ENCODE results near the gene PTGDS.
A peak's percentile ranks its signal among the peaks of the same experiment; 100 is the strongest.

PTGDS gene

GRCh38 chr9:136974817-136975535, 2.3 kb upstream of the PTGDS start:
- DNase-seq (ENCODE audit: low spot score), result no peak

DNA sequence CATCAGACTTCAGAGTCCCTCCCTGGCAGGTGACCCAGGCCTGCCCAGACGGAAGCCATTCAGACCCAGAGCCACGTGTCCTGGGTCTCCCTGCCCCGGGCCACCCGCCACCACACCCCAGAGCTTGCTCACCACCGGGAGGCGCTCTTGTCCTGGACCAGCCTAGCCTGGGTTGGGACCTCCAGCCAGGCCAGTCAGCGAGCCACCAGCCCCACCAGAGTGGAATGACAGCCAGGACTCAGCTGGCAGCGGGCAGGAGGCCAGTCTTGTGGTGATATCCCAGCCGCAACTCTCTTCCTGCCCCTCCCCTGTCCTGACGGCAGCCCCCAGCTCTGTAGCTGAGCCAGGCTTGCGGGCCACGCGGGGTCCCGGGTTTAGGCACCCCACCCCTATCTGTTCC, 1.7 kb upstream of the PTGDS start:
- peak; percentile 59 for DNase-seq (ENCODE audit: low spot score)

DNA sequence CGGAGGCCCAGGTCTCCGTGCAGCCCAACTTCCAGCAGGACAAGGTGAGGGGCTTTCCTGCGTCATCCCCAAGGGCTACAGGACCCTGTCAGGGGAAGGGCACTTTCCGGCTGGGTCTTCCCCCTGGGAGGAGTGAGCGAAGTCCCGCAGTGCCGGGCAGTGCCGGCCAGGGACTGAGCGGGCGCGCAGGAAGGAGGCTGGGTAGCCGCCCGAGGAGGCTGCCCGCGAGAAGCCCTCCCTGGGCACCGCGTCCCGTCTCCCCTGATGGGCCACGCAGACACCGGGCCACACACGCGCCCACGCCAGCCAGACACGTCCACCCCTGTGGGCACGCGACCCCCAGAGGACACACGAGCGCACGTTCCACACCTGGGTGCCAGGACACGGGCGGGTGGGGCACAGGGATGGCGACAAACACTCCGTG, 357 bp downstream of the PTGDS start:
- no peak for DNase-seq (ENCODE audit: low spot score)

DNA sequence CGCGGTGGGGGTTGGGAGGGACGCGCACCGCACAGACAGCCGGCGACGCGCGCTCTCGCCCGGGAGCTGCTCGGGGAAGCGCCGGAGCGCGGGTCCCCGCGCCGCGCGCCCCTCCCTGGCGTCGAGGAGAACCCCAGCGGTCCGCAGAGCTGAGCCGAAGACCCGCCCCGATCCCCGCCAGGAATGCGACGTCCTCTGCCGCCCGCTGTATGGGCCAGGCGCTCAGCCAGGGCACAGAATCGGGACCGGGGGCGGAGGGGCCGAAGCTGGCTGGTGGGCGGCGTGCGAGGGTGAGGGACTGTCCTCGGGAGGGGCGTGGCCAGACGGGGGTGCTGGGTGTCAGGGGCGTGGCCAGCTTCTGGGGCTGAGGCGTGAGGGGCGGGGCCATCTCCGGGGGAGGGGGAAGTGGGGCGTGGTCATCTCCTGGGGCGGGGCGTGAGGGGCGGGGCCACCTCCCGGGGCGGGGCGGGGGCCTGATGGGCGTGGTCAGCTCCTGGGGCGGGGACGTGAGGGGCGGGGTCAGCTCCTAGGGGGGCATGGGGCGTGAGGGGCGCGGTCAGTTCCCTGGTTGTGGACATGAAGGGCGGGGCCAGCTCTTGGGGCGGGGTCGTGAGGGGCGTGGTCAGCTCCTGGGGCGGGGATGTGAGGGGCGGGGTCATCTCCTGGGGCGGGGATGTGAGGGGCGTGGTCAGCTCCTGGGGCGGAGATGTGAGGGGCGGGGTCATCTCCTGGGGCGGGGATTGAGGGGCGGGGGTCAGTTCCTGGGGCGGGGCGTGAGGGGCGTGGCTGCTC, 965 bp downstream of the PTGDS start:
- DNase-seq (ENCODE audit: low spot score), result peak; percentile 68

DNA sequence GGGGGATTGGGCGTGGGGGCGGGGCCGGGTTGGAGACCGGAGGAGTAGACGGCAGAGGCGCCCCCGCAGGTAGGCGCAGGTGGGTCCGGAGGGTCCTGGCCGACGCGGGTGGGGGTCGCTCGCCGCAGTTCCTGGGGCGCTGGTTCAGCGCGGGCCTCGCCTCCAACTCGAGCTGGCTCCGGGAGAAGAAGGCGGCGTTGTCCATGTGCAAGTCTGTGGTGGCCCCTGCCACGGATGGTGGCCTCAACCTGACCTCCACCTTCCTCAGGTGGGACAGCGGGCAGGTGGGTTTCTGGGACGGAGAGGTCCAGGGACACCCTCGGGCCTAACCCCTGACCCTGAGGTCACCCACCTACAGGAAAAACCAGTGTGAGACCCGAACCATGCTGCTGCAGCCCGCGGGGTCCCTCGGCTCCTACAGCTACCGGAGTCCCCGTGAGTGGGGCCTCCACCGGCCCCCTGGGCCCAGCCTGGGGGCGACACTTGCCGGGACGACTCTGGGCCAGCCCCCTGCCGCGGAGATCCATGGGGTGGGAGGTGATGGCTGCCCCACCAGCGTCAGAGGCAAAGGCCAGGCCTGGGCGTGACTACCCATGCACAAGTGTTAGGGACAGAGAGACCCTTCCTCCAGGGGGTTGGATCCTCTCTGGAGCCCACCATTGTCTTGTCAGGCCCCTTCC, 1.7 kb downstream of the PTGDS start:
- no peak for DNase-seq (ENCODE audit: low spot score)

DNA sequence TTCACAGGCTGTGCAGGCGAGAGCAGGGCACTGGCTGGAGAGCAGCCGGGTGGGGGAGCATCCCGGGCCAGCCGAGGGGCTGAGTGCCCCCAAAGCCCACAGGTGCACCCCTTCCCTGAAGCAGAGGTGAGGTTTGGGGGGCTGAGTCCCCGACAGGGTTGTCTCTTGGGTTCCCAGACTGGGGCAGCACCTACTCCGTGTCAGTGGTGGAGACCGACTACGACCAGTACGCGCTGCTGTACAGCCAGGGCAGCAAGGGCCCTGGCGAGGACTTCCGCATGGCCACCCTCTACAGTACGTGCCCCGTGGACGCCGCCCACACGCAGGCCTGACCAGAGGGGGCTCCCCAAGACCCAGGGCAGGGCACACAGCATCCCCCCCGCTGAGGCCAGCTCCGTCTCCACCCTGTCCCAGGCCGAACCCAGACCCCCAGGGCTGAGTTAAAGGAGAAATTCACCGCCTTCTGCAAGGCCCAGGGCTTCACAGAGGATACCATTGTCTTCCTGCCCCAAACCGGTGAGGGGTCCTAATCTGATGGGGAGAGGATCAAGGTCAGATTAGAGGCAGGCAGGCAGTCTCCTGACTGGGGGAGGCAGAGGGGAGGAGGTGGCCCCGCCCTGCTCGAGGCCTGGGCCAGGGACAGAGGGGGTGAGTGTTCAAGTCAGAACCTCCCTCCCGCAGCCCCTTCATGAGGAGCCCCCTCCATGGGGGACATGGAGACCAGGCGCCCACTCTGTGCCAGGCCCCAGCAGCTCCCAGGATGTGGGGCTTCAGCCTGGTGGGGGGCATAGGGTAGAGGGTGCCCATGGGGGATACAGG, 2.7 kb downstream of the PTGDS start:
- DNase-seq (ENCODE audit: low spot score), result no peak

GRCh38 chr9:136980669-136981478, 3.6 kb downstream of the PTGDS start:
- DNase-seq (ENCODE audit: low spot score), result no peak

DNA sequence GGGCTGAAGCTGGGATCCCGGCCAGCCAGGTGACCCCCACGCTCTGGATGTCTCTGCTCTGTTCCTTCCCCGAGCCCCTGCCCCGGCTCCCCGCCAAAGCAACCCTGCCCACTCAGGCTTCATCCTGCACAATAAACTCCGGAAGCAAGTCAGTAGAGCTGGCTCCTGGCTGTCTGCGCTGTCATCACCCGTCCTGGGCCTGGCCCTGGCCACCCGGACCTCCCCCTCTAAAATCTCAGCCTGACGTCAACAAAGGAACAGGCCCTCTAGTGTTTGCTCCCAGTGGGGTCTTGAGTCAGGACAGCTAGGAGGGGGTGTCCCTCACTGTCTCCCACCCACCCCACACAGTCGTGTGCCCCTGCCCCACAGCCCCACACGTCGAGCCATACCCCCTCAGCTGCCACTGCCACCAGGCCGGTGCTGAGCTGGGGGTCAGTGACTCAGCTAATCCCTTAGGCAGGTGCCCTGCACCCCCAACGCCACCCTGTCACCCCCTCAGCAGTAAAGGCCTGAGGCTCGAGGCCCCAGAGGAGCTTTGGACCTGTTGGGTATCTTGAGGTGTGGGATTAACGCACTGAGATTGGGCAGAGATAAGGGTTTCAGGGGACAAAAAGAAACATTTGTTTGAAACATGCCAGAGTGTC, 4.4 kb downstream of the PTGDS start:
- DNase-seq (ENCODE audit: low spot score), result no peak

DNA sequence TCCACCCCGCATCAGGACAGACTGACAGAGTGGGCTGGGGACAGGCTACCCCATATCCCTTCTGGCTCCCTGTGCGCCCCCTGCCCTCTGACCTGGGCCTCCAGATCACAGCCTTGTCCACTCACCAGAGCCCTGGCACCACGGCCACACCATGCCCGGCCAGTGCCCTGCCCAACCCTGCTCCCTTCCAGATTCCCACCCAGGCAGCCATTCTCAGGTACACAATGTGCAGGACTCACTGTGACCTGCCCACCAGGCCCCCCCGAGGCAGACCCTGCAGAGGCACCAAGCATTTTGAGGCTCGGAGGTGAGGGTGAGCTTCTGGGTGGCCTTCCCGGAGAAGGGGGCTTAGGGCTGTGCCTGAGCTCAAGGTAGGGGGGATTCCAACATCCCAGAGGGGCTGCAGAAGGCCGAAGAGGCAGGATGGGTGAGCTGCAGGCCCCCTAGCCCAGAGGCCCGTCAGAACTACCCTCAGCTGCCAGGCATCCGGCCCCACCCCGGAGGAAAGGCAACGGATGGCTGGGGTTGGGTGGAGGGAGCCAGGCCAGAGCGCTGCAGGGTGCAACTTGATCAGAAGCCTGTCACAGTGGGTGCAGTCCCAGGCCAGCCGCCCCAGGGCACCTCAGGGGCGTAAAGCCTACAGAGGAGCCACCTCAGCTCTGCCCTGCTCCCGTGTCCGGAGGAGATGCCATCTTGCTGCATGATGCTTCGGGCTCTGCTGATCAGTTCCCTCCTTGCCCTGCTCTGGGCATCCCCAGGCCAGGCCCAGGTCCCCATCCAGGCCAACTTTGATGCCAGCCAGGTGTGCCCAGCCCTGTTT, 5.1 kb downstream of the PTGDS start, which contains the start of gene LCNL1:
LCNL1 (plus strand) TSS at position 762 of the 820 bp plus-strand sequence. CDS start 594 bp downstream, outside the sequence.
- no peak for DNase-seq (ENCODE audit: low spot score)

DNA sequence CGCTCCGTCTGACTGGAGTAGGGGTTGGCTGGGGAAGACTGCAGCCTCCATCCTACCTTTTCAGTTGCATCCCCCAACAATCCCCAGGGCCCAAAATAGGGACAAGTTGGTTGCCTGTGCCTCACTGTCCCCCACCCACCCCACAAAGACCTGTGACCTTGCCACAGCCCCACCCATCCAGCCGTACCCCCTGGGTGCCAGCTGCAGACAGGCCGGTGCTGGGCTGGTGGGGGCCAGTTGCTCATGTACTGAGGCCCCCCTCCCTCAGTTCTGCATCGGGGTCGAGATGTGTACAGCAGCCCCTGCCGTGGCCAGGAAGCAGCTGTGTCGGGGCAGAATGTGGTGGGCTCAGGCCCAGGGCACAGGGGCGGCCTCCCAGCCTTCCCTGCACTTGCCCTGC, 5.9 kb downstream of the PTGDS start:
- DNase-seq (ENCODE audit: low spot score), result no peak

GRCh38 chr9:136983656-136984314, 6.5 kb downstream of the PTGDS start:
- DNase-seq (ENCODE audit: low spot score), result no peak

DNA sequence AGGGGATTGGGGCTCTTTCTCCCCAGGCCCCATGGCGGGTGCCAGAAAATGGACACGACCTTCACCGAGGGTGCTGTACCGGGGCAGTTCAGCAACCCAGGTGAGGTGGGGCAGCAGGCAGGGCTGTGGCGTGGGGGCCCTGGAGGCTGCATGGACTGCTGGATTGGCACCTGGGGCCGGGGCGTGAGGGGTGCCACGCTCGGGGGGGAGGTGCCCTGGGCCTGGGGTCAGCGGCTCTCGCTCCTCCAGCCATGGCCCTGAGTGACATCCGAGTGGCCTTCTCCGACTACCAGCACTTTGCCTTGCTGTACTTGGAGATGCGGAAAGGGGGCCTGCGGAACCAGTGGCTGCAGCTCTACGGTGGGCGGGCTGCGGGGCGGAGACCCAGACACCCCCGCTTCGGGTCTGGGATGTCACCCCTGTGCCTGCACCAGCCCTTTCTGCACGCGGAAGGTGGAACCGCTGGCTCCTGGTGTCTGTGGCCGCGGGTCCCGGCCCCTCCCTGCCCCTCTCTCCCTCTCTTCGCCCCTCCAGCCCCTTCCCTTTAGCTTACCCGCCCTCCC, 7.2 kb downstream of the PTGDS start:
- DNase-seq (ENCODE audit: low spot score), result no peak

- no peak for DNase-seq (ENCODE audit: low spot score)
Measured at GRCh38 chr9:136985027-136985602, 7.8 kb downstream of the PTGDS start.

GRCh38 chr9:136985853-136986252, 8.5 kb downstream of the PTGDS start:
- DNase-seq (ENCODE audit: low spot score), result no peak

DNA sequence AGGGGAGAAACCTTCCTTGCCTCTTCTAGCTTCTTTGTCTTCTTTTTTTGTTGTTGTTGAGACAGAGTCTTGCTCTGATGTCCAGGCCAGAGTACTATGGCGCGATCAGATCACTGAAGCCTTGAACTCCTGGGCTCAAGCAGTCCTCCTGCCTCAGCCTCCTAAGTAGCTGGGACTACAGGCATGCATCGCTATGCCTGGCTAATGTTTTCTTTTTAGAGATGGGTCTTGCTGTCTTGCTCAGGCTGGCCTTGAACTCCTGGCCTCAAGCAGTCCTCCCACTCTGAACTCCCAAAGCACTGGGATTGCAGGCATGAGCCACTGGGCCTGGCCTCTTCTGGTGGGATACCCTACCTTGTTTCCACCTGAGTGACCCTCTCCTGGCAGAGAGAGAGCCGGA, 11.6 kb downstream of the PTGDS start:
- no peak for DNase-seq (ENCODE audit: low spot score)

DNA sequence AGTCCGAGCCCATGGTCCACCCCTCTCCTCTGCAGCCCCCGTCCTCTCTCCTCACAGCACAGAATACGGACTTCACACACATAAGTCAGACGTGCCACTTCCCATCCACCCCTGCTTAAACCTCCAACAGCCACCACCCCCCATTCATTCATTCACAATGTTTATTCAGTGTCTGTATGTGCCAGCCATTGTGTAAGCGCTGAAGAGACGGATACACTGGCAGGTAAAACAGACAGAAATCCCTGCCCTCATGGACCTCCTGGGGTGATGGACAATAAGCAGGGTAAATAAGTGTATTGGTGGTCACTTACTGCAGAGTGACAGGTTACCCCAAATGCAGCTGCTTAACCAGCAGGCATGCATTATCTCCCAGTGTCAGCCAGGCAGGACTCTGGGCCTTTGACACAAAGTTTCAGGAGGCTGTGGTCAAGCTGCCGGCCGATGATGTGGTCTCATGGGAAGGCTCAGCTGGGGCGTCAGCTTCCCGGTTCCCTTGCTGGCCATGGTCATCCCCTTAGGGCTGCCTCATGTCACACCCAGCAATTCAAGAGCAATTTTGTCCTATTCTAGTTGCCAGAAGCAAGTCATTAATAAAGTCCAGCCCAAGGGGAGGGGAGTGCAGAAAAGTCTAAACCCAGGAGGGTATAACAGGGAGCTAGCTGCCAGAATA, 13.1 kb downstream of the PTGDS start:
- DNase-seq (ENCODE audit: low spot score), result no peak

GRCh38 chr9:136991993-136992818, 14.9 kb downstream of the PTGDS start, which contains the start of gene PAXX:
PAXX (plus strand) TSS chr9:136992422; CDS start chr9:136992444, 22 bp downstream.
- DNase-seq (ENCODE audit: low spot score), result peak; percentile 91

Data from SW480 (cell line).